Measurements from ENCODE around the gene RTF2.
"Not testable (repeated sequence)": the region's sequence is repeated elsewhere in the genome, so short reads cannot be mapped to it uniquely, and the experiment has no call there.

Gene RTF2

GRCh38 chr20:56519551-56519950 lies 51.1 kb downstream of the RTF2 start:
- peaks cover 38% of the 10 kb centered on the region for H3K36me3 ChIP-seq (ENCODE audit: control insufficient read depth, insufficient read depth, low read length)
- H3K27ac ChIP-seq (ENCODE audit: low read depth, low read length): no peak overlapping the region
- no peak overlapping the region for H3K9ac ChIP-seq (ENCODE audit: low read depth, low read length)

DNA sequence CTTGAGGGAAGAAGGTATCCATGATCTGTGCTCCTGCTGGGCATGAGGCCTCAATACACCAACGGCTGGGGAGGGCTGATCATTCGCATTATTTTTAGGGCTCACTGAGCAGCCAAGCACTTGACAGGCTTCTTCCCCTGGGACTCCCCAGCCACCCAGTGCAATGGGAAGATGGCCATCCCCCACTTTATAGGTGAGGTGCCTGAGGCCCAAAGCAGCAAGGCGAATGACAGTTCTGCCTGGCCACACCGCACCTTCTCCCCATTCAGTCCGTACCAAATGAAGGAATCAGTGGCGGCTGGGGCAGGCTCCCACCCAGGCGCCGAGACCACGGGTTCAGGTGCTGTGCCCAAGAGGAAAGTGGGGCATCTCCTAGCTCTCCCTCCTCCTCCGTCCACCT lies 51.8 kb downstream of the RTF2 start:
- H3K27me3 ChIP-seq (ENCODE audit: control insufficient read depth, insufficient read depth, low read length): no peaks in the 10 kb centered on the region
- H3K4me3 ChIP-seq (ENCODE audit: low read depth, low read length): no peak overlapping the region
- H3K9ac ChIP-seq (ENCODE audit: low read depth, low read length): no peak overlapping the region
- peaks cover 38% of the 10 kb centered on the region for H3K36me3 ChIP-seq (ENCODE audit: control insufficient read depth, insufficient read depth, low read length)
- H3K27ac ChIP-seq (ENCODE audit: low read depth, low read length): no peak overlapping the region
- H3K9me3 ChIP-seq (ENCODE audit: control insufficient read depth, insufficient read depth, low read length): peaks cover 17% of the 10 kb centered on the region
- H3K4me1 ChIP-seq (ENCODE audit: control insufficient read depth, insufficient read depth, low read length): no peaks in the 10 kb centered on the region

More at GRCh38 chr20:56519551-56519950, 51.1 kb downstream of the RTF2 start:
- H3K27me3 ChIP-seq (ENCODE audit: control insufficient read depth, insufficient read depth, low read length): no peaks in the 10 kb centered on the region
- no peak overlapping the region for H3K4me3 ChIP-seq (ENCODE audit: low read depth, low read length)
- peaks cover 17% of the 10 kb centered on the region for H3K9me3 ChIP-seq (ENCODE audit: control insufficient read depth, insufficient read depth, low read length)
- H3K4me1 ChIP-seq (ENCODE audit: control insufficient read depth, insufficient read depth, low read length): no peaks in the 10 kb centered on the region

- H3K9me3 ChIP-seq (ENCODE audit: control insufficient read depth, insufficient read depth, low read length): peaks cover 17% of the 10 kb centered on the region
- H3K36me3 ChIP-seq (ENCODE audit: control insufficient read depth, insufficient read depth, low read length): peaks cover 38% of the 10 kb centered on the region
- H3K4me1 ChIP-seq (ENCODE audit: control insufficient read depth, insufficient read depth, low read length); H3K4me3 ChIP-seq (ENCODE audit: low read depth, low read length); H3K9ac ChIP-seq (ENCODE audit: low read depth, low read length); H3K27me3 ChIP-seq (ENCODE audit: control insufficient read depth, insufficient read depth, low read length); H3K27ac ChIP-seq (ENCODE audit: low read depth, low read length): not testable (repeated sequence)
Observed at GRCh38 chr20:56520746-56521354, 52.4 kb downstream of the RTF2 start.

GRCh38 chr20:56522311-56522710 lies 53.9 kb downstream of the RTF2 start:
- Histone ChIP-seq H3K36me3 (ENCODE audit: control insufficient read depth, insufficient read depth, low read length) (peaks cover 26% of the 10 kb centered on the region), H3K27me3 (ENCODE audit: control insufficient read depth, insufficient read depth, low read length) (no peaks in the 10 kb centered on the region), H3K27ac (ENCODE audit: low read depth, low read length) (no peak overlapping the region)

GRCh38 chr20:56524444-56524843 lies 56.0 kb downstream of the RTF2 start, which contains the start of gene FAM209A:
FAM209A (plus strand) TSS chr20:56524744; CDS start chr20:56524809, 65 bp downstream.
- H3K27ac ChIP-seq (ENCODE audit: low read depth, low read length); H3K36me3 ChIP-seq (ENCODE audit: control insufficient read depth, insufficient read depth, low read length); H3K9ac ChIP-seq (ENCODE audit: low read depth, low read length); H3K4me1 ChIP-seq (ENCODE audit: control insufficient read depth, insufficient read depth, low read length); H3K27me3 ChIP-seq (ENCODE audit: control insufficient read depth, insufficient read depth, low read length); H3K4me3 ChIP-seq (ENCODE audit: low read depth, low read length): not testable (repeated sequence)
- H3K9me3 ChIP-seq (ENCODE audit: control insufficient read depth, insufficient read depth, low read length): peaks cover 17% of the 10 kb centered on the region

More at GRCh38 chr20:56522311-56522710, 53.9 kb downstream of the RTF2 start:
- Histone ChIP-seq H3K9me3 (ENCODE audit: control insufficient read depth, insufficient read depth, low read length) (peaks cover 17% of the 10 kb centered on the region), H3K4me3 (ENCODE audit: low read depth, low read length) (no peak overlapping the region), H3K4me1 (ENCODE audit: control insufficient read depth, insufficient read depth, low read length) (no peaks in the 10 kb centered on the region), H3K9ac (ENCODE audit: low read depth, low read length) (no peak overlapping the region)

DNA sequence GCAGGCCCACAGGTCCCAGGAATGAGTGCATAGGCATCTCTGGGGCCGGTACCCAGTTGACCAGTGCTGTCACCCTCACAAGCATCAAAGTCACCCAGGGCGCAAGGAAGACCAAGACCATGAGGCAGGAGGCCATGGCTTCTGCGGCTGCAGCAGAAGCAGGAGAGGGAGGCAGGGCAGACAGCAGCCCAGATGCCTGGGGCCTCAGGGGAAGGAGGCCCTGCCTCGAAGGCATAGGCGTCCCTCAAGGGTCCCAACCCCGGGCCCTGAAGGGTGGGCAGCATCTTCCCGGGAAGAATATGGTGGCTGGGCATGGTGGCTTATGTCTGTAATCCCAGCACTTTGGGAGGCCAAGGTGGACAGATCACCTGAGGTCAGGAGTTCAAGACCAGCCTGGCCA lies 59.1 kb downstream of the RTF2 start:
- H3K36me3 ChIP-seq (ENCODE audit: control insufficient read depth, insufficient read depth, low read length): no peaks in the 10 kb centered on the region
- no peaks in the 10 kb centered on the region for H3K9me3 ChIP-seq (ENCODE audit: control insufficient read depth, insufficient read depth, low read length)
- no peaks in the 10 kb centered on the region for H3K27me3 ChIP-seq (ENCODE audit: control insufficient read depth, insufficient read depth, low read length)
- no peak overlapping the region for H3K27ac ChIP-seq (ENCODE audit: low read depth, low read length)
- H3K4me1 ChIP-seq (ENCODE audit: control insufficient read depth, insufficient read depth, low read length): no peaks in the 10 kb centered on the region
- H3K9ac ChIP-seq (ENCODE audit: low read depth, low read length): no peak overlapping the region
- H3K4me3 ChIP-seq (ENCODE audit: low read depth, low read length): no peak overlapping the region

GRCh38 chr20:56532946-56533345 lies 64.5 kb downstream of the RTF2 start, which contains the start of gene FAM209B:
FAM209B (plus strand) TSS chr20:56533246; CDS start chr20:56533342, 96 bp downstream.
- not testable (repeated sequence) for H3K9me3 ChIP-seq (ENCODE audit: control insufficient read depth, insufficient read depth, low read length); H3K27ac ChIP-seq (ENCODE audit: low read depth, low read length); H3K4me3 ChIP-seq (ENCODE audit: low read depth, low read length); H3K9ac ChIP-seq (ENCODE audit: low read depth, low read length); H3K4me1 ChIP-seq (ENCODE audit: control insufficient read depth, insufficient read depth, low read length); H3K36me3 ChIP-seq (ENCODE audit: control insufficient read depth, insufficient read depth, low read length); H3K27me3 ChIP-seq (ENCODE audit: control insufficient read depth, insufficient read depth, low read length)

DNA sequence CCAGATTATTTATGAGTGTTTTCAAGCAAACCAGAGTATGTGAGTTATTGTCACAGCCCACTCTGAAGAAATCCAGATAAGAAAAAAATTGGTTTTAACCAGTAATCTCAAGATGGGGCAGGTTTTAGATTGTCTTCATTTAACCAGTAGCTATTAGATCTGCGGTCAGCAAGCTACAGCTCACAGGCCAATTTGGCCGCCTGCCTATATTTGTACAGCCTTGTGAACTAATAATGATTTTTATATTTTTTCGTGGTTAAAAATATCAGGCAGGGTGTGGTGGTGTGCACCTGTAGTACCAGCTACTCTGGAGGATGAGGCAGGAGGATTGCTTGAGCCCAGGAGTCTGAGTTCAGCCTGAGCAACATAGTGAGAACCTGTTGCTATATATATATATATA lies 69.6 kb downstream of the RTF2 start:
- Histone ChIP-seq H3K27ac (ENCODE audit: low read depth, low read length) (no peak overlapping the region), H3K4me1 (ENCODE audit: control insufficient read depth, insufficient read depth, low read length) (no peaks in the 10 kb centered on the region), H3K9ac (ENCODE audit: low read depth, low read length) (no peak overlapping the region), H3K9me3 (ENCODE audit: control insufficient read depth, insufficient read depth, low read length) (no peaks in the 10 kb centered on the region), H3K36me3 (ENCODE audit: control insufficient read depth, insufficient read depth, low read length) (no peaks in the 10 kb centered on the region), H3K27me3 (ENCODE audit: control insufficient read depth, insufficient read depth, low read length) (no peaks in the 10 kb centered on the region), H3K4me3 (ENCODE audit: low read depth, low read length) (no peak overlapping the region)

DNA sequence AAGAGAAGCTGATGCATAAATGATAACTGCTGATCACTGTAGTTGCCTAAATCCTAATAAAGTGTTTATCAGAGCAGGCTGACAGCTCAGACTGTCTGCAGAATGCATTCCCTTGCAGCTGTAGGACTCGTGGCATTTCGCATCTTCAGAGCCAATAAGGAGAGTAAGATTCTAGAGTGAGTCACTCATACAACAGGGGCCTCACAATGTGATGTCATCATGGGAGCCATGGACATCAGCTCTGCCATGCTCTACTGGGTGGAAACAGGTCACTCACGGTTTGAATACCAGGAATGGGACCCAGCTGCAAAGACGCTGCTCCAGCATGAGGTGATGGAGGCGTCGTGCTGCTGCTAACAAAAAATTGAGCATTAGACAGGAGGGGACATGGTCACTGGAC lies 72.0 kb downstream of the RTF2 start:
- Histone ChIP-seq H3K4me3 (ENCODE audit: low read depth, low read length) (no peak overlapping the region), H3K27me3 (ENCODE audit: control insufficient read depth, insufficient read depth, low read length) (no peaks in the 10 kb centered on the region), H3K27ac (ENCODE audit: low read depth, low read length) (no peak overlapping the region), H3K9ac (ENCODE audit: low read depth, low read length) (no peak overlapping the region), H3K4me1 (ENCODE audit: control insufficient read depth, insufficient read depth, low read length) (no peaks in the 10 kb centered on the region), H3K9me3 (ENCODE audit: control insufficient read depth, insufficient read depth, low read length) (no peaks in the 10 kb centered on the region), H3K36me3 (ENCODE audit: control insufficient read depth, insufficient read depth, low read length) (no peaks in the 10 kb centered on the region)

DNA sequence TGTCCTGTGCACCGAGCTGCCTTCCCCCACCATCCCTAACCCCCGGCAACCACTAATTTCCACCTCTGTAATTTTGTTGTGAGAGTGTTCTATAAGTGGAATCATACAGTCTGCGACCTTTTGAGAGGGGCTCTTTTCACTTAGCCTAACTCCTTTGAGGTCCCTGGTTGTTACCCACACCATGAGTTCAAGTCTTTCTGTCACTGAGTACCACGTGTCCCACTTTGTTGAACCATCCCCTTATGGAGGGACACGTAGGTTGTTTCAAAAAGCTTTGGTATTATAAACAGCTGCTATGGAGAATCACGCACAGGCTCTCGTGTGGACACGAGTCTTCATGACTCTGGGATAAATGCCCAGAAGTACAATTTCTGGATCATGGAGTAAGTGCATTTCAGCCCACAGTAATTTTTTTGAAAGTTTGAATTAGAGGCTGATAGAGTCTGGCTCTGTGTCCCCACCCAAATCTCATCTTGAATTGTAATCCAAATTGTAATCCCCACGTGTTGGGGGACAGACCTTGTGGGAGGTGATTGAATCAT lies 74.1 kb downstream of the RTF2 start:
- Histone ChIP-seq H3K4me1 (ENCODE audit: control insufficient read depth, insufficient read depth, low read length) (no peaks in the 10 kb centered on the region), H3K9me3 (ENCODE audit: control insufficient read depth, insufficient read depth, low read length) (no peaks in the 10 kb centered on the region), H3K4me3 (ENCODE audit: low read depth, low read length) (no peak overlapping the region), H3K27ac (ENCODE audit: low read depth, low read length) (no peak overlapping the region), H3K36me3 (ENCODE audit: control insufficient read depth, insufficient read depth, low read length) (no peaks in the 10 kb centered on the region), H3K9ac (ENCODE audit: low read depth, low read length) (no peak overlapping the region), H3K27me3 (ENCODE audit: control insufficient read depth, insufficient read depth, low read length) (no peaks in the 10 kb centered on the region)

- Histone ChIP-seq H3K27me3 (ENCODE audit: control insufficient read depth, insufficient read depth, low read length) (no peaks in the 10 kb centered on the region), H3K4me1 (ENCODE audit: control insufficient read depth, insufficient read depth, low read length) (no peaks in the 10 kb centered on the region), H3K9ac (ENCODE audit: low read depth, low read length) (no peak overlapping the region), H3K9me3 (ENCODE audit: control insufficient read depth, insufficient read depth, low read length) (no peaks in the 10 kb centered on the region), H3K27ac (ENCODE audit: low read depth, low read length) (no peak overlapping the region), H3K36me3 (ENCODE audit: control insufficient read depth, insufficient read depth, low read length) (no peaks in the 10 kb centered on the region), H3K4me3 (ENCODE audit: low read depth, low read length) (no peak overlapping the region)
Observed at GRCh38 chr20:56551571-56551970, 83.1 kb downstream of the RTF2 start.

All from HUES48 (cell line).